ENCODE data around the gene RIPOR3.
"Not testable (repeated sequence)": the region's sequence is repeated elsewhere in the genome, so short reads cannot be mapped to it uniquely, and the experiment has no call there.

The RIPOR3 gene

DNA sequence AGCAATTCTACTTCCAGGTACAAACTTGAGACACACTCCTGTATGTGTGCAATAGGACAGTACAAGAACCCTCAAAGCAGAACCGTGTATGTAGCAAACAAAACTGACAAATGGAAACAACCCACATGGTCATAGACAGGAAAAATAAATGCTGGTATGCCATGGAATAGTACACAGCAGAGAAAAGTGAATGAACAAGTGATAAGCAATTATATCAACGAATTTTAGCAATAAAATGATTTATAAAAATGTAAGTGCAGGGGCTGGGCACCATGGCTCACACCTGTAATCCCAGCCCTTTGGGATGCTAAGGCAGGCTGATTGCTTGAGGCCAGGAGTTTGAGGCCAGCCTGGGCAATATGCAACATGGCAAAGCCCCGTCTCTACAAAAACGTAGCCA is 9.3 kb downstream of the RIPOR3 start:
- in situ Hi-C loops (cut with HindIII; ENCODE audit: low sequenced_read_pairs): no loop called here

DNA sequence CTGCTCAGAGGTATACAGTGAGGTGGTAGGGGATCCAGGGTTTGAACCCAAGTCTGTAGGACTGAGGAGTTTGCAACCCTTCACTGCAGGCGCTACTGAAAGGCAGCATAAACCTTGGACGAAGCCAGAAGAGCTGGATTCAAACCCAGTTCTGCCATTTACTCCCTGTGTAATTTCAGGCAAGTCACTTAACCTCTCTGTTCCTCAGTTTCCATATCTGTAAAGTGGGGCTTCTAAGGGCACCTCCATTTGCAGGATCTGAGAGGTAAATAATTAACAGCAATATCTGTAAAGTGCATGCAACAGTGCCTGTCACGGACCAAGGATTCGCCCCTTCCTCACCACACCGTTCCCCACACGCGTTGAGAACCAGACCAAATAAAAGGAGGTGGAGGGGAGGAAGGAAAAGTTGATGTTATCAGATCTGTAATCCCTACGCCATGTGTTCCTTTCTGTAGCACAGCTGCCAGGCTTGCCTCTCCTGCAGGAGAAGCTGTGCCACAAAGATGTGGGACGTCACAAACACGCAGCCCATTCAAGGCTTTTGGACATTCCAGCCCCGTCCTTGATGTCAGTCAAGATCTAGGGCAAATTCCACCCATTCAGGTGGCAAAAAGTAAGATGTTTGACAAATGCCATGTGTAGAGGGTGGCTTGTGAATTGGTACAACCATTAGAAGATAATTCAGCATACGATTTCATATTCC is 9.8 kb downstream of the RIPOR3 start:
- in situ Hi-C loops (cut with HindIII; ENCODE audit: low sequenced_read_pairs): no loop called here

DNA sequence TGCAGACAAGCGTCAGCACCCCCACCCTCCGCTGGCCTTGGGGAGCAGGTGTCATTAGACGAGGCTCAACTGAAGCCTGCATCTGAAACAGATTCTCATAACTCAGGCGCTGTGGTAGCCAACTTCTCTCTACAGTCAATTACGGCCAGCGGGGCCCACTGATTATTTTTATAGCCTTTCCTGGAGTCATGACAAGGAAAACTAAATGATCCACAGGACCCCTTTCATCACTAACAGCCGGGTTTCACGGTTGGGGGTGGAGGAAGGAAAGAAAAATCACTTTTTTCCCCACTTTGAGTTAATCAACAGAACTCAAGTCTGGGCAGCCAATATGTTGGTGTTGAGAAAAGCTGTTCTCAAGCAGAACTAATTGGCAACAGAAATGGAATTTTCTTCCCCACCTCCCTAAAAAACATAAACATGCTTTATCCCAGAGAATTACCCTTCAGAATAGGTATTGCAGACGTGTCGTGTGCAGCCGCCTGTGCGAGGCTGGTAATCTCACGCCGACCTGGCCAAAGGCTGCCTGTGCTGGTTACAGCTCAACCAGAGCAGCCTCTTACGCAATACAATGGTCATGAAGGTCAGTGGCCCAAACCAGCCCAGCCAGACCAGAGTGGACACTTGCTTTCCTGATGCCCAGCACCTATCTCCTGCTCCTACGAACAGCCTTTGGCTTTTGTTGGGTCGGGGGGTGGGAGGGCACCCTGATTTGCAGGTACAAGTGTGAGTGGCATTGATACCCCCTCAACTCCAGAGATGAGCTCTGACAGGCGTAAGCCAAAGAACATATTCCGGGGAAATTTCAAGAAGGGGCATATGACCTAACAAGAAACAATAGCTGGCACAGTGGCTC is 11.0 kb downstream of the RIPOR3 start:
- in situ Hi-C loops (cut with HindIII; ENCODE audit: low sequenced_read_pairs): no loop called here

GRCh38 chr20:50679753-50680104 is 11.6 kb downstream of the RIPOR3 start:
- in situ Hi-C loops (cut with HindIII; ENCODE audit: low sequenced_read_pairs): no loop called here

DNA sequence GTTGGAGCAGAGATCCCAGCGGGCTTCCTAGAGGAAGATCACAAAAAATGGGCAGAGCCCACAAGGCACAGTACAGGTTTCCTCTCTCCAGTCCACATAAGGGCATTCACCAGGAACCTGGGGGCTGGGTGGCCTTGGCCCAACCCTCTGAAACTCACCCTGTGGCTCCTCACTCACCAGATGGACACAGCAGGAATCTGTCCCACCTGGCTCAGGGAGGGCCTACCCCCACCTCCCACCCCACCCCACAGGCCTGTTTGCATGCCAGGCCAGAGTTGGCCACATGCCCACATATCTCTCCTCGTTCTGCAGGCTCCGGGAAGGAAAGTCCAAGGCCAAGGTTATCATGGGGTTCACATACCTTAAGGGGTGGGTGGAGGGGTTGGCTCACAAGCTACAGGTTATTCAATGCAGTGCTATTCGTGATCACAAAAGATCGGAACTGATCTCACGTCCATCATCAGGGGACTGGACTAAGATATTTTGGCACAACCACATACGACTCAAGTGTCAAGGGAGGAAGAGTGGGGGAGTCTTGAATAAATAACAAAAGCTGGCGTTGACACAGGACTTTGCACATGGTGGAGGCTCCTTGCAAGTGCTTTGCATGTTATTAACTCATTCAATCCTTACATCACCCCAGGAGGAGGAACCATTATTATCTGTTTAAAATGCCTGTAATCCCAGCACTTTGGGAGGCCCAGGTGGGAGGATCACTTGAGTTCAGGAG is 13.0 kb downstream of the RIPOR3 start:
- in situ Hi-C loops (cut with HindIII; ENCODE audit: low sequenced_read_pairs): no loop called here

GRCh38 chr20:50676858-50677257 is 14.5 kb downstream of the RIPOR3 start:
- in situ Hi-C loops (cut with HindIII; ENCODE audit: low sequenced_read_pairs): no loop called here

GRCh38 chr20:50676377-50676731 is 15.0 kb downstream of the RIPOR3 start:
- in situ Hi-C loops (cut with HindIII; ENCODE audit: low sequenced_read_pairs): not testable (repeated sequence)

DNA sequence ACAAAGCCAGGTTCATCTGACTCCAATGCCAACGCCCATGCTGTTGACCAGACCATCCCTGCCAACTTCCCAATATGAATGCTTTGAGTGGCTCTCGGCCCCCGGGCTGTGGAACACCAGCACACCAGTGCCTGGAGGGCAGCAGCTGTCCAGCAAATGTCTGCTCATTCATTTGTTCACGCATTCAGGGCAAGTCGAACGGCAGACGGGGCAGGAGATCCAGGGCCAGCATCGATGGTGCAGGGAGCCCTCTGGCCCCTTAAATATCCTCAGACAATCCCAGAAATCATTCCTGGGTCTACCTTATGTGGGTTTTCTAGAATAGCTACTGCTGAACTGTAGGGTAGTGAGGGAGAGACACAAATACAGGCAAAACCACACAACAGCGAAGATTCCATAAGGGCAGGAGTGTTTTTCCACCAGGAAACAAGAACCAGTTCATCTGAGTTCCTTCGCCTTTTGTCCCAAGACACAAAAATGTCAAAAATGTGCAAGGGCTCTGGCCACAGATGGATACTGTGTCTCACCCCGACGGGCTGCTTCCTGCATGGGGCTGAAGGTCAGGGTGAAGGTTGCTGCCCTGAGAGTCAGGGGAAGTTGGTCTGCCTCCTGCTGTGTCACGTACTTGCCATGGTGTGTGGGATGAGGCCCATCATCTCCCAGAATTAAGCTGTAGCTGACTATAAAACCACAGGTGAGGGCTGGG is 15.5 kb downstream of the RIPOR3 start:
- in situ Hi-C loops (cut with HindIII; ENCODE audit: low sequenced_read_pairs): no loop called here

DNA sequence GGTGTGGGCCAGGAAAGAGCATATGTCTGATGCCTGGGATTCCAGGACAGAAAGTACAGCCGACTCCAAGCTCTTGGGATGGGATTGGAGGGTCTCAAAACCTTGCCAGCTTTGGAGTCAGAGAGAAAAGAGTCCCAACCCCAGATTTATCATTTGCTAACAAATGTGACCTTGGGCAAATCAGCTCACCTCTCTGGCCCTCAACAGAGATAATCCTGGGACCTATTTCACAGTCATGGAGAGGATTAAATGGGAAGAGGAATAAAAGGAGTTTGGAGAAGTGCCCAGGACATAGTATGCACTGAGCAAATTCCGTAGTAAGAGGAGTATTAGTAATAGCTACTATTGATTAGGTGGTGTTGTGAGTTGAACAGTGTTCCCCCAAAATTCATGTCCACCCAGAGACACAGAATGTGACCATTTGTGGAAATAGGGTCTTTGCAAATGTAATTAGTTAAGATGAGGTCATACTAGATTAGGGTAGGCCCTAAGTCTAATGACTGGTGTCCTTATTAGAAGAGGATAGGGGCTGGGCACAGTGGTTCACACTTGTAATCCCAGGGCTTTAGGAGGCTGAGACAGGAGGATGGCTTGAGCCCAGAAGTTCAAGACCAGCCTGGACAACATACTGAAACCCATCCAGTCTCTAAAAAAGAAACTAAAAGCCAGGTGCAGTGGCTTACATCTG is 17.1 kb downstream of the RIPOR3 start:
- in situ Hi-C loops (cut with HindIII; ENCODE audit: low sequenced_read_pairs): no loop called here

GRCh38 chr20:50673466-50674137 is 17.7 kb downstream of the RIPOR3 start:
- in situ Hi-C loops (cut with HindIII; ENCODE audit: low sequenced_read_pairs): no loop called here

DNA sequence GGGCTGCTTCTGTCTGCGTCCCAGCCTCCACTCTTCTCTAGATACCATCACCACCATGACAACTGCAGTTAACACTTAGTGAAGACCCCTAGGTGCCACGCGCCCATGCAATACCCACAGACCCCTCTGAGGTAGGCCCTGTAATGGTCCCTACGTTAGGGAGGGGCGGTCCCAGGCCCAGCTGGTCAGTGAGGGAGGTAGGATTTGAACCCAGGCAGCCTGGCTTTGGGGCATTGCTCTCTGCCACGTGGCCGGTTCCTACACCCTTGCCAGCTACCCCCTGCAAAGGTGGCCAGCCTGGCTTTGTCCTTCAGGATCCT is 18.2 kb downstream of the RIPOR3 start:
- in situ Hi-C loops (cut with HindIII; ENCODE audit: low sequenced_read_pairs): no loop called here

GRCh38 chr20:50672400-50673145 is 18.8 kb downstream of the RIPOR3 start:
- in situ Hi-C loops (cut with HindIII; ENCODE audit: low sequenced_read_pairs): no loop called here

DNA sequence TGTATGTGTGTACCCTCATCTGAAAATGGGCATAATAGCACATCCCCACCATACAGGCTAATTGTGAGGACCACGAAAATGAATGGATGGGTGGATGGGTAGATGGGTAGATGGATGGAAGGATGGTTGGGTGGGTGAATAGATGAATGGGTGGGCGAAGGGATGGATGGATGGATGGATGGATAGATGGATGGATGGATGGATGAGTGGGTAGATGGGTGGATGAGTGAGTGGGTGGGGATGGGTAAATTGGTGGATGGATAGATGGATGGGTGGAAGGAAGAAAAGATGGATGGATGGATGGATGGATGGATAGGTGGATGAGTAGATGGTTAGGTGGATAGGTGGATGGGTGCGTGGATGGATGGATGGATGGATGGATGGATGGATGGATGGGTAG is 19.7 kb downstream of the RIPOR3 start:
- in situ Hi-C loops (cut with HindIII; ENCODE audit: low sequenced_read_pairs): no loop called here

- in situ Hi-C loops (cut with HindIII; ENCODE audit: low sequenced_read_pairs): not testable (repeated sequence)
Measured at GRCh38 chr20:50671010-50671409, 20.3 kb downstream of the RIPOR3 start.

DNA sequence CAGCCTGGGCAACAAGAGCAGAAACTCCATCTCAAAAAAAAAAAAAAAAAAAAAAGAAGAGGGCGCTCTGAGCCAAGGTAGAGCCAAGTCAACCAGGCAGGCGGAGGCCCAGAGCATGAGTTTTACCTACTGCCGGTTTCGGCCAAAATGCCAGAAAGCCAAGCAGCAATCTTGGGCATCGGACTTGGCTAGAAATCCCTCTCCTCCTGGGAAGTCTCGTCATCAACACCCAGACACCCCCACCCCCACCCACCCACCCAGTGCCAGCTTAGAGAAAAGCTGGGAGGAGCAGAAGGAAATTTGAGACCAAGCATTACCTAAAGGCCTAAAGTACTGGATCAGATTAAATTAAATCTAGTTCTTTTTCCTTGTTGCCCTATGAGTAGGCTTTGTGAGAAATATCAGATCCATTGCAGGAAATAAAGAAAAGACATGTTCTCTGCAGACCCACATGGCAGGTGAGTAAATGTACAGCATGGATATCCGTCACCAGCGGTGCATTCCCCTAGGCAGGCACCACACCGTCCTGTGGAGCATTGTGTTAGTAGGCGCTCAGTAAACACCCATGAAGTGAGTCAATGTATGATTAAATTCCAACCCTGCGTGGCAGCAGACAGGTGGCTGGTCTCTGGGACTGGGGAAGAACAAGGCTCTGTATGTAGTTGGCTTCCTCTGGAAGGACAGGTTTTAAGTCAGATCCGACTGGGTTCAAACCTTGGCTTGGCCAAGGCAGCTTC is 21.0 kb downstream of the RIPOR3 start:
- in situ Hi-C loops (cut with HindIII; ENCODE audit: low sequenced_read_pairs): no loop called here

- in situ Hi-C loops (cut with HindIII; ENCODE audit: low sequenced_read_pairs): loop anchor here (5.0 kb wide), 1 partner anchor 79 kb away; no protein-coding TSS in a partner anchor
Measured at GRCh38 chr20:50668798-50669197, 22.5 kb downstream of the RIPOR3 start.

DNA sequence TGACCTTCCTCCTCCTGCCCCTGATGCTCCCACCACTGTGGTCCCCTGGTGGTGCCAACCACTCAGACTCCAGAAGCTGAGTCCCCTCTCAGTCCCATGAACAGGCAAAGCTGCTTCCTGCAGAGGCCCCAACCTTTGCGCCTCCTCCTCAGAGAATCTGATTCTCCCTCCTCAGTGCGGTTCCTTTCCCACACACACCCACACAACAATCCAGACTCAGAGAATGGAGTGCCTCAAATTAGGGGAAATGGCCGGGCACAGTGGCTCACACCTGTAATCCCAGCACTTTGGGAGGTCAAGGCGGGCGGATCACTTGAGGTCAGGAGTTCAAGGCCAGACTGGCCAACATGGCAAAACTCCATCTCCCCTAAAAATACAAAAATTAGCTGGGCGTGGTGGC is 23.0 kb downstream of the RIPOR3 start:
- in situ Hi-C loops (cut with HindIII; ENCODE audit: low sequenced_read_pairs): loop anchor here (5.0 kb wide), 1 partner anchor 79 kb away; no protein-coding TSS in a partner anchor

DNA sequence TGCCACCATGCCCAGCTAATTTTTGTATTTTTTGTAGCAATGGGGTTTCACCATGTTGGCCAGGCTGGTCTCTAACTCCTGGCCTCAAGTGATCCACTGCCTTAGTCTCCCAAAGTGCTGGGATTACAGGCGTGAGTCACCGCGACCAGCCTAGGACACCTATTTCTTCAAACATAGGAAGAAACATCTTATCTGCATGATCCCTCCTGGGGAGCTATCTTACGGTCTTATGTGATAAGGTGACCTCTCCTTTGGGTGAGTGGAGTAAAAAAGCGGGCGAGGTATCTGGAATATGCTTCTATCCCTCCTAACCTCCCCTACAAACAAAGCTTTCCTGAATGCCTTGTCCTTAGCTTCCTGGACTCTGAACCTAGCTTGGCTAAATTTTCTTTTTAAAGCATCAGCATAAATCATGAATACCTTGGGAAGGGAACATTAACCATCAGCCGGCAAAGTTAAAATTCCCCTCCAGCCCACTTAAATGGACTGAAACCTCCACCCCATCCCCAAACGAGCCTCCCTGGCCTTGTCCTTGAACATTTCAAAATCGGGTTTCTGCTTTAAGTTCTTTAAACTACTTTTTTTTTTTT is 24.5 kb downstream of the RIPOR3 start:
- in situ Hi-C loops (cut with HindIII; ENCODE audit: low sequenced_read_pairs): loop anchor here (5.0 kb wide), 1 partner anchor 80 kb away; no protein-coding TSS in a partner anchor

Measured in DLD1 (cell line).